ENCODE measurements around the gene SDK2.

SDK2 gene

DNA sequence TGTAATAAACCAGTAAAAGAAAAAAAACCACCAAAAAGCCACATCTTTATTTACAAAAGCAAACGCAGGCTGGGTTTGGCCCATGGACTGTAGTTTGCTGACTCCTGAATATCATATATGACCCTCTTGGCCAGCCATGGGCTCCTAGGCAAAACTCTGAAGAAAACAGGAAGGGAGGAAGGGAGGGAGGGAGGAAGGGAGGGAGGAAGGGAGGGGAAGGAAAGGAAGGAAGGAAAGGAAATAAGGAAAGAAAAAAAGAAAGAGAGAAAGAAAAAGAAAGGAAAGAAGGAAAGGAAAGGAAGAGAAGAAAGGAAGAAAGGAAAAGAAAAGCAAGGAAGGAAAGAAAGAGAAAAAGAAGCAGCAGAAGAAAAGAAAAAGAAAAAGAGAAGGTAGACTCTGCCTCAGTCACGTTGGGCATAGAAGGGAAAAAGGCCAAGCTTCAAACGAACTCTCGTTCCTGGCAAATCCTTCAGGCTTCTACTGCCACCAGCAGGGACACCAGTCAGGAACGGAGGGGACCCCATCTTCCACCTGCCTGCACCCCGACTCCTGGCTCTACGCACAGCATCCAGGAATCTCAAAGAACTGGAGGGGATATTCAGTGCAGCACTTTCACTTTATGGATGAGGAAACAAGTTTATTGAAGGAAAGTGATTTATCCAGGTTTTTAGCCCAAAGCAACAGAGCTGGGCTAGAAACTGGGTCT, 354.5 kb downstream of the SDK2 start:
- DNase-seq = no peak

GRCh38 chr17:73288534-73289302, 355.5 kb downstream of the SDK2 start:
- no peak for DNase-seq

DNA sequence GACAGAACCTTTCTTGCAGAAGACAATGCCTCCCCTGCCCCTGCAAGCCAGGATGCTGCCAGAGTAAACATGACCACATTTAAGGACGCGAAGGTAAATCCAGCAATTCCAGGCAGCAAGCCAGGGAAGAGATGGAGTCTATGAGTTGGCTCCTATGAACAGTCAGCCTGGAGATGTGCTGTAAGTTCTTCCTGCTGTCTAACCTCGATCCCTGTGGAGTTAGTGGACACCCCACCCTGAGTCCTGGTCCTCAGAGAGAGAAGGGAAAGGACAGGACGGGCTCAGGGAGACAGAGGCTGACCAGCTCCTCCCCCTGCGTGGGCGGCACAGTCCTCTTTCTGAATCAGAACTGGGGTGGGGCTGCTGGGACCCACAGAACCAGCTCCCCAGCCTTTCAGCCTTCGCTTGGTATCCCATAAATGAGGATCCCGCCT, 357.4 kb downstream of the SDK2 start:
- no peak for DNase-seq

DNA sequence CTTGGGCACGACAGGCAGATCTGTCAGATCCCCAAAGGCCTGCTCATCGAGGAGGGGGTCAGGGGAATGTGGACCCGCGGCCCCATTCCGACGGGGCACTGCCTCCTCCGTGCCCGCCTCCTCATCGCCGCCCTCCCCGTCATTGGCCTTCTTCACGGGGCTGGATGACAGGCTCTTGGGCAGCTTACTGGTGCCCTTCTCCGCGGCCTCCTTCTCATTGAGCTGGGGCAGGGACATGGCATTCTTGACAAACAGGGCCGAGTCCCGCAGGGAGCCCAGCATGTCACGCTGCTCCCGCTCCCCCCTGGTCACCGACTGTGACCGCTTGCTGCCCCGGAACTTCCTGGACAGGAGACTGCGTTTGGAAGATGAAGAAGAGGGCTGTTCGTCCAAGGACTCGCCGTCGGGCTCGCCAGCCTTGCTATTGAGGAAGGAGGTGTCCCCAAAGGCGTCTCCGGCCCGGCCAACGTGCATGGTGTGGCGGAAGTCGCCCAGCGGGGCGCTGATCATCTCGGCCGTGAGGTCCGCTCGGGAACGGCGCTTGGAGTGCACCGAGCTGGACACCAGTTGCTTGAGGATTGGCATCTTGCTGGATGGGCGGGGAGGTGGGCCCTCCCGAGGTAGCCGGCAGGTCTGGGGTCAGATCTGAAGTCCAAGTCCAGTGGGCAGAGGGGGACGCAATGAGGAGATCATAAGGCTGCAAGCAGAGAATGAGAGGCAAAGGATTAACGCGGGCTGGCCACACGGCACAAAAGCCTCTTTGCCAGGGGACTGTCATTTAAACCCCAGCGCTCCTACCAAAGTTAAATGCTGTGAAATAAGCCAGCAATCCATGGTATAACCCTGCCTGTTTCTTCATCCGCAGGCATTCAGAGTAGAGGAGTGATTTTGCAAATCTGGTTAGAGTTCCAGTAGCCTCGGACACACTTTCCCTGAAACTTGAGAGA, 358.1 kb downstream of the SDK2 start:
- no peak for DNase-seq

- DNase-seq = no peak
Measured at GRCh38 chr17:73285603-73285908, 358.7 kb downstream of the SDK2 start.

GRCh38 chr17:73284906-73285602, 359.2 kb downstream of the SDK2 start:
- no peak for DNase-seq

Data from cortex of kidney (tissue), 1 donor.